Measurements from ENCODE around the gene TMCC1. TPM values are rescaled to one million over a fixed set of nuclear protein-coding genes. Genes with fewer than 3 reads are reported as not detected.

The TMCC1 gene
- total RNA-seq, 1 donor from 2014 or later: 30.5 TPM

- peak; percentile 28 for DNase-seq (ENCODE audit: low read depth)
These were observed 269.9 kb downstream of the TMCC1 start for GRCh38 chr3:129623447-129624118.

GRCh38 chr3:129622933-129623332, 270.6 kb downstream of the TMCC1 start:
- no peak for DNase-seq (ENCODE audit: low read depth)

GRCh38 chr3:129622226-129622874, 271.2 kb downstream of the TMCC1 start:
- DNase-seq (ENCODE audit: low read depth): no peak

GRCh38 chr3:129621626-129622225, 271.8 kb downstream of the TMCC1 start:
- DNase-seq (ENCODE audit: low read depth): no peak

GRCh38 chr3:129620828-129621559, 272.5 kb downstream of the TMCC1 start:
- DNase-seq (ENCODE audit: low read depth): no peak

GRCh38 chr3:129619726-129620162, 273.8 kb downstream of the TMCC1 start:
- no peak for DNase-seq (ENCODE audit: low read depth)

- no peak for DNase-seq (ENCODE audit: low read depth)
These were observed 274.4 kb downstream of the TMCC1 start for GRCh38 chr3:129618901-129619671.

GRCh38 chr3:129618186-129618820, 275.2 kb downstream of the TMCC1 start:
- no peak for DNase-seq (ENCODE audit: low read depth)

GRCh38 chr3:129617381-129618185, 275.9 kb downstream of the TMCC1 start:
- no peak for DNase-seq (ENCODE audit: low read depth)

- no peak for DNase-seq (ENCODE audit: low read depth)
These were observed 276.8 kb downstream of the TMCC1 start for GRCh38 chr3:129616713-129617112.

- DNase-seq (ENCODE audit: low read depth): no peak
These were observed 277.2 kb downstream of the TMCC1 start for GRCh38 chr3:129616291-129616690.

- DNase-seq (ENCODE audit: low read depth): no peak
These were observed 277.7 kb downstream of the TMCC1 start for GRCh38 chr3:129615751-129616281.

- DNase-seq (ENCODE audit: low read depth): no peak
These were observed 278.6 kb downstream of the TMCC1 start for GRCh38 chr3:129614927-129615363.

GRCh38 chr3:129614435-129614834, 279.1 kb downstream of the TMCC1 start:
- DNase-seq (ENCODE audit: low read depth): no peak

GRCh38 chr3:129613367-129613740, 280.2 kb downstream of the TMCC1 start:
- no peak for DNase-seq (ENCODE audit: low read depth)

GRCh38 chr3:129612534-129613366, 280.8 kb downstream of the TMCC1 start:
- no peak for DNase-seq (ENCODE audit: low read depth)

GRCh38 chr3:129611812-129612533, 281.5 kb downstream of the TMCC1 start:
- no peak for DNase-seq (ENCODE audit: low read depth)

- no peak for DNase-seq (ENCODE audit: low read depth)
These were observed 282.1 kb downstream of the TMCC1 start for GRCh38 chr3:129611446-129611800.

Data from renal cortical epithelial cell (primary cell).